ENCODE data around the gene GBGT1.

Gene GBGT1

DNA sequence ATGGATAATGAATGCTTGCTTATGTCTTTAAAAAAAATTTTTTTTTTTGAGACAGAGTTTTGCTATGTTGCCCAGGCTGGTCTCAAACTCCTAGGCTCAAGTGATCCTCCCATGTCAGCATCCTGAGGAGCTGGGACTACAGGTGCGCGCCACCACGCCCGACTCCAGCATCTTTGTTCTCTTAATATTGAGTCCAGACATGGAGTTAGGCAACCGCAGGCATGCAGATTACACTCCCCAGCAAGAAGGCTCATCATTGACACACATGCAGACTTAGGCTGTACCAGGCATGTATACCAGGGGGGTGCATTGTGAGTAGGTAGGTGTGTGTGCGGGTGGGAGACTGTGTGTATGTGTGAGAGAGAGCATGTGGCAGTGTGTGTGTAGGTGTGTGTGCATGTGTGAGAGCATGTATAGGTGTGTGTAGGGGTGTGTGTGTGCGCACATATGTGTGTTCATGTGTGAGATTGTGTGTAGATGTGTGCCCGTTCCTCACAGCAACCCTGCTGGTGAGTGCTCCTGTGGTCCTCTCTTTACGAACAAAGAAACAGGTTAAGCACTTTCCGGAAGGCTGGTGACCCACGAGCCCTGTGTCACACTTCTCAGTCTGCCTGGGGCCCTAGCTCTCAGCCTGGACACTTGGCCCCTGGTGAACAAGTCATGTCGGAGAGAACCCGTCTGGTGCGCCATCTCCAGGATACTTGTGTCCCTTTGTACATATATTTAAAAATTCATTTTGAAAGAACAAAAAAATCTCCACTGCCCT lies 39.2 kb upstream of the GBGT1 start:
- Histone ChIP-seq H3K27me3 (ENCODE audit: insufficient read depth, insufficient read length) (peaks cover 5% of the 10 kb centered on the region), H3K9me3 (ENCODE audit: insufficient read depth, low read length) (no peaks in the 10 kb centered on the region), H3K4me1 (ENCODE audit: insufficient read depth, insufficient read length) (no peaks in the 10 kb centered on the region), H3K9ac (ENCODE audit: insufficient read length, low read depth) (no peak overlapping the region), H3K36me3 (ENCODE audit: insufficient read depth, insufficient read length, low read length) (no peaks in the 10 kb centered on the region), H3K4me3 (ENCODE audit: insufficient read length, low read depth) (no peak overlapping the region)
- TF ChIP-seq YY1 (IDR thresholded peaks at IDR 0.05; ENCODE audit: insufficient read depth, insufficient read length) (no peak), ZNF274 (IDR thresholded peaks at IDR 0.05; ENCODE audit: low read depth, low read length) (no peak), SUZ12 (IDR thresholded peaks at IDR 0.05; ENCODE audit: extremely low read depth, insufficient read depth, insufficient read length) (no peak)
- no peak for DNase-seq (ENCODE audit: low read depth, low spot score)

- H3K4me3 ChIP-seq (ENCODE audit: insufficient read length, low read depth) = no peak overlapping the region
- H3K9me3 ChIP-seq (ENCODE audit: insufficient read depth, low read length) = no peaks in the 10 kb centered on the region
- no peaks in the 10 kb centered on the region for H3K4me1 ChIP-seq (ENCODE audit: insufficient read depth, insufficient read length)
- H3K9ac ChIP-seq (ENCODE audit: insufficient read length, low read depth) = no peak overlapping the region
- no peak for DNase-seq (ENCODE audit: low read depth, low spot score)
- TF ChIP-seq YY1 (IDR thresholded peaks at IDR 0.05; ENCODE audit: insufficient read depth, insufficient read length) = no peak
- TF ChIP-seq ZNF274 (IDR thresholded peaks at IDR 0.05; ENCODE audit: low read depth, low read length) = no peak
- no peak for TF ChIP-seq SUZ12 (IDR thresholded peaks at IDR 0.05; ENCODE audit: extremely low read depth, insufficient read depth, insufficient read length)
- peaks cover 5% of the 10 kb centered on the region for H3K27me3 ChIP-seq (ENCODE audit: insufficient read depth, insufficient read length)
- H3K36me3 ChIP-seq (ENCODE audit: insufficient read depth, insufficient read length, low read length) = no peaks in the 10 kb centered on the region
Observed at GRCh38 chr9:133202145-133202513, 38.4 kb upstream of the GBGT1 start.

GRCh38 chr9:133201424-133202144 lies 37.9 kb upstream of the GBGT1 start:
- H3K27me3 ChIP-seq (ENCODE audit: insufficient read depth, insufficient read length) = peaks cover 4% of the 10 kb centered on the region
- no peaks in the 10 kb centered on the region for H3K4me1 ChIP-seq (ENCODE audit: insufficient read depth, insufficient read length)
- DNase-seq (ENCODE audit: low read depth, low spot score) = no peak
- no peak overlapping the region for H3K4me3 ChIP-seq (ENCODE audit: insufficient read length, low read depth)
- H3K9me3 ChIP-seq (ENCODE audit: insufficient read depth, low read length) = no peaks in the 10 kb centered on the region
- no peak overlapping the region for H3K9ac ChIP-seq (ENCODE audit: insufficient read length, low read depth)
- no peak for TF ChIP-seq YY1 (IDR thresholded peaks at IDR 0.05; ENCODE audit: insufficient read depth, insufficient read length)
- no peak for TF ChIP-seq SUZ12 (IDR thresholded peaks at IDR 0.05; ENCODE audit: extremely low read depth, insufficient read depth, insufficient read length)
- no peak for TF ChIP-seq ZNF274 (IDR thresholded peaks at IDR 0.05; ENCODE audit: low read depth, low read length)
- H3K36me3 ChIP-seq (ENCODE audit: insufficient read depth, insufficient read length, low read length) = no peaks in the 10 kb centered on the region

DNA sequence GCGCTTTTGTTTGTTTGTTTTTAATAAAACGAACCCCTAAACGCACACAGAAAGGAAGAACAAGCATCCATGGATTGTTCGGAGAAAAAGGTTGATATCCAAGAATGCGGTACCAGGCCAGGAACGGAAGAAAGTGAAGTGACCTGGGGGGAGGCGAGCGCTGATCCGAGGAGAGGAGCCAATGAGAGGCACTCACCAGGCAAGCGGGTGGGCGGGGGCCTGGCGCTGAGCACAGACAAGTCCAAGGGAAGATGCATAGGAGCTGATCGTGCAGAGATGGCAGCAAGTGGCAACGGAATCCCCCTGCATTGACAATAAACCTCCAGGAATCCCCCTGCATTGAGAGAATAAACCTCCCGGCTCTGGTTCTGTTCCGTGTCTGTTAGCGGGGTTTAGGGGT lies 36.9 kb upstream of the GBGT1 start:
- Histone ChIP-seq H3K9me3 (ENCODE audit: insufficient read depth, low read length) (no peaks in the 10 kb centered on the region), H3K9ac (ENCODE audit: insufficient read length, low read depth) (no peak overlapping the region), H3K4me3 (ENCODE audit: insufficient read length, low read depth) (no peak overlapping the region), H3K27me3 (ENCODE audit: insufficient read depth, insufficient read length) (peaks cover 2% of the 10 kb centered on the region), H3K36me3 (ENCODE audit: insufficient read depth, insufficient read length, low read length) (no peaks in the 10 kb centered on the region), H3K4me1 (ENCODE audit: insufficient read depth, insufficient read length) (no peaks in the 10 kb centered on the region)
- no peak for DNase-seq (ENCODE audit: low read depth, low spot score)
- TF ChIP-seq SUZ12 (IDR thresholded peaks at IDR 0.05; ENCODE audit: extremely low read depth, insufficient read depth, insufficient read length) (no peak), ZNF274 (IDR thresholded peaks at IDR 0.05; ENCODE audit: low read depth, low read length) (no peak), YY1 (IDR thresholded peaks at IDR 0.05; ENCODE audit: insufficient read depth, insufficient read length) (no peak)

DNA sequence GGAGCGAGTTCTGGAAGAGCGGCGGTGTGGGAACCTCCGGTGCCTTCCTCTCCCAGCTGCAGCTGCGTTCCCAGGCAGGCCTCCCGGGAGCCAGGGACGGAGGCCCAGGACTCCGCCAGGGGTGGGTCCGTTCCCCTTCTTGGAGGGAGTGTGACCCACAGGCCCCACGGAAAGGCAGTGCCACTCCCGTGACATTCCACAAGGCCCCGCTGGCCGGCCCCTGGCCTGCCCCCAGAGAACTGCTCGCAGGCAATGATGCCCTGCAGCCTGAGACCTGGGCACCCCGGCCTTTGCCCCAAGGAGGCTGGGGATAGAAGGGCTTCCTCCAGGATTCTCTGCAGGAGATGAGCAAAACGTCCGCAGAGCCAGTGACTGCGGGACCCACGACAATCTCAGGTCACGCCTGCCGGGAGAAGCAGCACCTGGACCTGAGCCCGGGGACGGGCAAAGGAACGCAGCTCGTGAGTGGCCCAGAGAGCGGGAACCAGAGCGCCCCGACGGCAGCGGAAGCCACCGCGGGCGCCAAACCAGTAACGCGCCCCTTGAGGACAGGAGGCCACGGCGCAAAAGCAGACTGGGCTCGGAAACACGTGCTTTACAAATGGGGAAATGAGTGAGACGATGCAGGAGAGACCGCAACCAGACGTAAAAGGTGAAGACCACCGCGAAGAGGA lies 36.1 kb upstream of the GBGT1 start:
- Histone ChIP-seq H3K9me3 (ENCODE audit: insufficient read depth, low read length) (no peaks in the 10 kb centered on the region), H3K9ac (ENCODE audit: insufficient read length, low read depth) (no peak overlapping the region), H3K4me3 (ENCODE audit: insufficient read length, low read depth) (no peak overlapping the region), H3K27me3 (ENCODE audit: insufficient read depth, insufficient read length) (peaks cover 2% of the 10 kb centered on the region), H3K36me3 (ENCODE audit: insufficient read depth, insufficient read length, low read length) (no peaks in the 10 kb centered on the region), H3K4me1 (ENCODE audit: insufficient read depth, insufficient read length) (no peaks in the 10 kb centered on the region)
- no peak for TF ChIP-seq YY1 (IDR thresholded peaks at IDR 0.05; ENCODE audit: insufficient read depth, insufficient read length)
- no peak for TF ChIP-seq SUZ12 (IDR thresholded peaks at IDR 0.05; ENCODE audit: extremely low read depth, insufficient read depth, insufficient read length)
- TF ChIP-seq ZNF274 (IDR thresholded peaks at IDR 0.05; ENCODE audit: low read depth, low read length) = no peak
- peak; percentile 28 for DNase-seq (ENCODE audit: low read depth, low spot score)

- Histone ChIP-seq H3K9me3 (ENCODE audit: insufficient read depth, low read length) (no peaks in the 10 kb centered on the region), H3K9ac (ENCODE audit: insufficient read length, low read depth) (no peak overlapping the region), H3K4me1 (ENCODE audit: insufficient read depth, insufficient read length) (no peaks in the 10 kb centered on the region), H3K4me3 (ENCODE audit: insufficient read length, low read depth) (no peak overlapping the region), H3K27me3 (ENCODE audit: insufficient read depth, insufficient read length) (peaks cover 2% of the 10 kb centered on the region), H3K36me3 (ENCODE audit: insufficient read depth, insufficient read length, low read length) (no peaks in the 10 kb centered on the region)
- TF ChIP-seq YY1 (IDR thresholded peaks at IDR 0.05; ENCODE audit: insufficient read depth, insufficient read length) = no peak
- TF ChIP-seq SUZ12 (IDR thresholded peaks at IDR 0.05; ENCODE audit: extremely low read depth, insufficient read depth, insufficient read length) = no peak
- no peak for TF ChIP-seq ZNF274 (IDR thresholded peaks at IDR 0.05; ENCODE audit: low read depth, low read length)
- DNase-seq (ENCODE audit: low read depth, low spot score) = no peak
Observed at GRCh38 chr9:133195029-133195428, 31.3 kb upstream of the GBGT1 start.

DNA sequence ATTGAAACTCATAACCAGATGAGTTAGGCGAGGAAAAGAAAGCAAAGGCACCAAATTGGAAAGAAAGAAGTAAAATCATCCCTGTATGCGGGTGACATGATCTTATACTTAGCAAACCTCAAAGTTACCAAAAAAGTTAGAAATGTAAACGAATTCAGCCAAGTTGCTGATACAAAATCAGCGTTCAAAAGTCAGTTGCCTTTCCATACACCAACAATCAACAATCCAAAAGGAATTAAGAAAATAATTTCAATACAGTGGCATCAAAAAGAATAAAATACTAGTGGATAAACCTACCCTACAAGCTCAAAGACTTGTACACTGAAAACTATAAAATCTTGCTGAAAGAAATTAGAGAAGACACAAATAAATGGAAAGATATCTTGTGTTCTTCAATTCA lies 30.9 kb upstream of the GBGT1 start:
- H3K27me3 ChIP-seq (ENCODE audit: insufficient read depth, insufficient read length) = peaks cover 2% of the 10 kb centered on the region
- DNase-seq (ENCODE audit: low read depth, low spot score) = no peak
- no peaks in the 10 kb centered on the region for H3K36me3 ChIP-seq (ENCODE audit: insufficient read depth, insufficient read length, low read length)
- no peak overlapping the region for H3K9ac ChIP-seq (ENCODE audit: insufficient read length, low read depth)
- H3K9me3 ChIP-seq (ENCODE audit: insufficient read depth, low read length) = no peaks in the 10 kb centered on the region
- H3K4me3 ChIP-seq (ENCODE audit: insufficient read length, low read depth) = no peak overlapping the region
- H3K4me1 ChIP-seq (ENCODE audit: insufficient read depth, insufficient read length) = no peaks in the 10 kb centered on the region
- TF ChIP-seq YY1 (IDR thresholded peaks at IDR 0.05; ENCODE audit: insufficient read depth, insufficient read length) (no peak), ZNF274 (IDR thresholded peaks at IDR 0.05; ENCODE audit: low read depth, low read length) (no peak), SUZ12 (IDR thresholded peaks at IDR 0.05; ENCODE audit: extremely low read depth, insufficient read depth, insufficient read length) (no peak)
